ENCODE measurements around the gene CNOT1.

- TF ChIP-seq CTCF (IDR thresholded peaks at IDR 0.05) = peak in 3 of 4 experiments; percentile 16 to 48 (median 46)
- no peak for TF ChIP-seq POLR2AphosphoS5 (IDR thresholded peaks at IDR 0.05)
- no peak for TF ChIP-seq POLR2A (IDR thresholded peaks at IDR 0.05)
- no peak for TF ChIP-seq EP300 (IDR thresholded peaks at IDR 0.05)
These were observed 134.6 kb downstream of the CNOT1 start for GRCh38 chr16:58494981-58495520.
